GM23338 (cell line): ENCODE measurements around the gene RUBCN. TPM values are rescaled to one million over a fixed set of nuclear protein-coding genes. Genes with fewer than 3 reads are reported as not detected.

Experiments
- ATAC-seq: fragments of 200-7000 bp; cut with Tn5 transposase; 3 replicates; pipeline ENCODE4 v1.9.1; 2020
- DNase-seq: peaks from one replicate; pipeline ENCODE4 v3.0.0-alpha.2; 2015; ENCODE audit warnings: low spot score
- H2AFZ ChIP-seq: fragments of 200-600 bp; sonication (generic); 2 replicates; pipeline ENCODE4 v1.8.0; 2016; ENCODE audit warnings: antibody characterized with exemption, mild to moderate bottlenecking, moderate library complexity
- H3F3A ChIP-seq: fragments of 200-600 bp; sonication (generic); replicated peaks from 2 replicates; pipeline ENCODE4 v1.8.0; 2017; ENCODE audit warnings: antibody characterized with exemption, mixed run types, low read depth
- H3K27ac ChIP-seq: fragments of 200-600 bp; sonication (generic); 2 replicates; pipeline ENCODE4 v1.6.1; 2016; ENCODE audit warnings: low read depth
- H3K27me3 ChIP-seq: fragments of 200-600 bp; sonication (generic); 2 replicates; pipeline ENCODE4 v1.8.0; 2016; ENCODE audit warnings: mild to moderate bottlenecking, mixed run types, moderate library complexity; ENCODE audit not compliant: insufficient read depth
- H3K36me3 ChIP-seq: fragments of 200-600 bp; sonication (generic); 2 replicates; pipeline ENCODE4 v1.8.0; 2016; ENCODE audit warnings: mild to moderate bottlenecking; ENCODE audit not compliant: insufficient read depth
- H3K4me1 ChIP-seq: fragments of 200-600 bp; sonication (generic); 2 replicates; pipeline ENCODE4 v1.8.0; 2016; ENCODE audit warnings: mild to moderate bottlenecking, moderate library complexity; ENCODE audit not compliant: insufficient read depth
- H3K4me2 ChIP-seq: fragments of 200-600 bp; sonication (generic); 2 replicates; pipeline ENCODE4 v1.7.1; 2017; ENCODE audit warnings: mixed run types
- H3K4me3 ChIP-seq: fragments of 200-600 bp; sonication (generic); 2 replicates; pipeline ENCODE4 v1.6.1; 2016; ENCODE audit warnings: mixed run types
- H3K79me2 ChIP-seq: fragments of 200-600 bp; sonication (generic); replicated peaks from 2 replicates; pipeline ENCODE4 v1.8.0; 2017; ENCODE audit warnings: mild to moderate bottlenecking; ENCODE audit not compliant: insufficient read depth
- H3K9me2 ChIP-seq: fragments of 200-600 bp; sonication (generic); 2 replicates; pipeline ENCODE4 v1.8.0; 2017; ENCODE audit not compliant: insufficient read depth
- H4K20me1 ChIP-seq: fragments of 200-600 bp; sonication (generic); replicated peaks from 2 replicates; pipeline ENCODE4 v1.8.0; 2017; ENCODE audit warnings: mild to moderate bottlenecking; ENCODE audit not compliant: insufficient read depth
- H3K27ac Mint-ChIP-seq: 2 replicates; pipeline ENCODE4 v1.8.0; 2020; ENCODE audit warnings: inconsistent platforms, mild to moderate bottlenecking, moderate library complexity, mixed read lengths
- H3K27me3 Mint-ChIP-seq: 3 replicates; pipeline ENCODE4 v1.8.0; 2022; ENCODE audit warnings: low read depth, mild to moderate bottlenecking, moderate library complexity, mixed read lengths, inconsistent platforms; ENCODE audit not compliant: insufficient read depth, poor library complexity
- H3K36me3 Mint-ChIP-seq: 3 replicates; pipeline ENCODE4 v1.8.0; 2021; ENCODE audit warnings: low read depth, mild to moderate bottlenecking, inconsistent platforms, moderate library complexity, mixed read lengths
- H3K4me1 Mint-ChIP-seq: 3 replicates; pipeline ENCODE4 v1.8.0; 2020; ENCODE audit warnings: mild to moderate bottlenecking, inconsistent platforms, mixed read lengths
- H3K4me3 Mint-ChIP-seq: 3 replicates; pipeline ENCODE4 v1.8.0; 2021; ENCODE audit warnings: moderate library complexity, mild to moderate bottlenecking, inconsistent platforms, mixed read lengths
- H3K9me3 Mint-ChIP-seq: 3 replicates; pipeline ENCODE4 v1.8.0; 2020; ENCODE audit warnings: moderate library complexity, mild to moderate bottlenecking, inconsistent platforms, mixed read lengths
- CREB1 ChIP-seq: fragments of 250-450 bp; sonication (Bioruptor Pico); IDR thresholded peaks from 2 replicates; pipeline ENCODE4 v1.5.0; 2020; ENCODE audit warnings: low read depth, mild to moderate bottlenecking, moderate library complexity
- JUNB ChIP-seq: IDR thresholded peaks from one replicate; pipeline ENCODE4 v1.6.1; 2016; ENCODE audit warnings: antibody characterized with exemption; ENCODE audit not compliant: unreplicated experiment
- NANOG ChIP-seq: IDR thresholded peaks from 2 replicates; pipeline ENCODE4 v1.6.1; 2016; ENCODE audit warnings: antibody characterized with exemption, borderline replicate concordance
- POLR2AphosphoS5 ChIP-seq: IDR thresholded peaks from 2 replicates; pipeline ENCODE4 v1.6.1; 2016; ENCODE audit warnings: antibody characterized with exemption, low read depth
- STAT1 ChIP-seq: IDR thresholded peaks from one replicate; pipeline ENCODE4 v1.6.1; 2016; ENCODE audit warnings: antibody characterized with exemption; ENCODE audit not compliant: unreplicated experiment
- ZNF331 ChIP-seq: fragments of 250-450 bp; sonication (Bioruptor Pico); IDR thresholded peaks from 2 replicates; pipeline ENCODE4 v1.5.0; 2020; ENCODE audit warnings: low read depth, mild to moderate bottlenecking, moderate library complexity
- polyA plus RNA-seq: library from polyadenylated mRNA; unstranded; fragments of >200 nt; fragmentation: Nextera tagmentation; extraction: Ambion mirVana; gene quantifications from 2 replicates; pipeline ENCODE4 v1.2.1, GENCODE V29; 2016
- total RNA-seq: library from RNA; depleted of rRNA; stranded (reverse); fragments of >200 nt; shearing (Covaris generic); gene quantifications from 2 replicates; pipeline ENCODE4 v1.2.3, GENCODE V29; 2014
- TF ChIP-seq, protein P1 (sequence below): fragments of 250-450 bp; sonication (Bioruptor Pico); IDR thresholded peaks from 2 replicates; pipeline ENCODE4 v1.5.0; 2020; ENCODE audit warnings: mild to moderate bottlenecking, moderate library complexity
- TF ChIP-seq, protein P2 (sequence below), 2 experiments: fragments of 200-600 bp in 1 of 2; sonication (generic) in 1 of 2; conservative IDR thresholded peaks; 2 replicates each; pipeline versions ENCODE4 v1.5.1 to v1.6.1; 2016 to 2017; ENCODE audit warnings: antibody characterized with exemption in 2 of 2, low read depth in 2 of 2, mild to moderate bottlenecking in 2 of 2, moderate library complexity in 1 of 2

Gene RUBCN
- total and polyA plus RNA-seq, 2 experiments from 2014 or later = 13.1 to 33.2 TPM

- TF ChIP-seq NANOG (no peak), CREB1 (CRISPR knock-in tag) (no peak), STAT1 (no peak), JUNB (no peak)
- TF ChIP-seq, protein P1, sequence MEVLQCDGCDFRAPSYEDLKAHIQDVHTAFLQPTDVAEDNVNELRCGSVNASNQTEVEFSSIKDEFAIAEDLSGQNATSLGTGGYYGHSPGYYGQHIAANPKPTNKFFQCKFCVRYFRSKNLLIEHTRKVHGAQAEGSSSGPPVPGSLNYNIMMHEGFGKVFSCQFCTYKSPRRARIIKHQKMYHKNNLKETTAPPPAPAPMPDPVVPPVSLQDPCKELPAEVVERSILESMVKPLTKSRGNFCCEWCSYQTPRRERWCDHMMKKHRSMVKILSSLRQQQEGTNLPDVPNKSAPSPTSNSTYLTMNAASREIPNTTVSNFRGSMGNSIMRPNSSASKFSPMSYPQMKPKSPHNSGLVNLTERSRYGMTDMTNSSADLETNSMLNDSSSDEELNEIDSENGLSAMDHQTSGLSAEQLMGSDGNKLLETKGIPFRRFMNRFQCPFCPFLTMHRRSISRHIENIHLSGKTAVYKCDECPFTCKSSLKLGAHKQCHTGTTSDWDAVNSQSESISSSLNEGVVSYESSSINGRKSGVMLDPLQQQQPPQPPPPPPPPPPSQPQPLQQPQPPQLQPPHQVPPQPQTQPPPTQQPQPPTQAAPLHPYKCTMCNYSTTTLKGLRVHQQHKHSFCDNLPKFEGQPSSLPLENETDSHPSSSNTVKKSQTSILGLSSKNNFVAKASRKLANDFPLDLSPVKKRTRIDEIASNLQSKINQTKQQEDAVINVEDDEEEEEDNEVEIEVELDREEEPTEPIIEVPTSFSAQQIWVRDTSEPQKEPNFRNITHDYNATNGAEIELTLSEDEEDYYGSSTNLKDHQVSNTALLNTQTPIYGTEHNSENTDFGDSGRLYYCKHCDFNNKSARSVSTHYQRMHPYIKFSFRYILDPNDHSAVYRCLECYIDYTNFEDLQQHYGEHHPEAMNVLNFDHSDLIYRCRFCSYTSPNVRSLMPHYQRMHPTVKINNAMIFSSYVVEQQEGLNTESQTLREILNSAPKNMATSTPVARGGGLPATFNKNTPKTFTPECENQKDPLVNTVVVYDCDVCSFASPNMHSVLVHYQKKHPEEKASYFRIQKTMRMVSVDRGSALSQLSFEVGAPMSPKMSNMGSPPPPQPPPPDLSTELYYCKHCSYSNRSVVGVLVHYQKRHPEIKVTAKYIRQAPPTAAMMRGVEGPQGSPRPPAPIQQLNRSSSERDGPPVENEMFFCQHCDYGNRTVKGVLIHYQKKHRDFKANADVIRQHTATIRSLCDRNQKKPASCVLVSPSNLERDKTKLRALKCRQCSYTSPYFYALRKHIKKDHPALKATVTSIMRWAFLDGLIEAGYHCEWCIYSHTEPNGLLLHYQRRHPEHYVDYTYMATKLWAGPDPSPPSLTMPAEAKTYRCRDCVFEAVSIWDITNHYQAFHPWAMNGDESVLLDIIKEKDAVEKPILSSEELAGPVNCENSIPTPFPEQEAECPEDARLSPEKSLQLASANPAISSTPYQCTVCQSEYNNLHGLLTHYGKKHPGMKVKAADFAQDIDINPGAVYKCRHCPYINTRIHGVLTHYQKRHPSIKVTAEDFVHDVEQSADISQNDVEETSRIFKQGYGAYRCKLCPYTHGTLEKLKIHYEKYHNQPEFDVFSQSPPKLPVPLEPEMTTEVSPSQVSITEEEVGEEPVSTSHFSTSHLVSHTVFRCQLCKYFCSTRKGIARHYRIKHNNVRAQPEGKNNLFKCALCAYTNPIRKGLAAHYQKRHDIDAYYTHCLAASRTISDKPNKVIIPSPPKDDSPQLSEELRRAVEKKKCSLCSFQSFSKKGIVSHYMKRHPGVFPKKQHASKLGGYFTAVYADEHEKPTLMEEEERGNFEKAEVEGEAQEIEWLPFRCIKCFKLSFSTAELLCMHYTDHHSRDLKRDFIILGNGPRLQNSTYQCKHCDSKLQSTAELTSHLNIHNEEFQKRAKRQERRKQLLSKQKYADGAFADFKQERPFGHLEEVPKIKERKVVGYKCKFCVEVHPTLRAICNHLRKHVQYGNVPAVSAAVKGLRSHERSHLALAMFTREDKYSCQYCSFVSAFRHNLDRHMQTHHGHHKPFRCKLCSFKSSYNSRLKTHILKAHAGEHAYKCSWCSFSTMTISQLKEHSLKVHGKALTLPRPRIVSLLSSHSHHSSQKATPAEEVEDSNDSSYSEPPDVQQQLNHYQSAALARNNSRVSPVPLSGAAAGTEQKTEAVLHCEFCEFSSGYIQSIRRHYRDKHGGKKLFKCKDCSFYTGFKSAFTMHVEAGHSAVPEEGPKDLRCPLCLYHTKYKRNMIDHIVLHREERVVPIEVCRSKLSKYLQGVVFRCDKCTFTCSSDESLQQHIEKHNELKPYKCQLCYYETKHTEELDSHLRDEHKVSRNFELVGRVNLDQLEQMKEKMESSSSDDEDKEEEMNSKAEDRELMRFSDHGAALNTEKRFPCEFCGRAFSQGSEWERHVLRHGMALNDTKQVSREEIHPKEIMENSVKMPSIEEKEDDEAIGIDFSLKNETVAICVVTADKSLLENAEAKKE = no peak
These were observed 9.5 kb upstream of the RUBCN start (continued) for GRCh38 chr3:197746209-197746608.

DNA sequence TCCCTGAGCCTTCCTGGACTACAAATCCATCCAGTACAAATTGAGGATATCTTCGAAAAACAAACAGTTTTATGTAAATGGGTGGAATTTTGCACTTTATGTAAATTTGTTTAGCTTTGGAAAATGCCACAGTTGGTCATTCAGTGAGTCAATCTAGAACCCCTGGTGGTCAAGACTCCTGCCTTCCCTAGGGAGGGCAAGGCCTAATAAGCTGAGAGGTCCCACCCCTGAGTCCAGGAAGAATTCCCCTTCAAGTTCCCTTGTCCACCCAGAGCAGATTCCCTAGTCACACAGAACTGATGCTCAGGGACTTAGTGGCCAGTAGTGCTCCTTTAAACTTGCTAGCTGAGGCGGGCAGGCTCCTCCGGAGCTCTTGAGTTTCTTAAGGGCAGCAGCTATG is 6.1 kb upstream of the RUBCN start:
- Mint-ChIP-seq H3K27ac (no peak overlapping the region), H3K9me3 (no peaks in the 10 kb centered on the region), H3K4me3 (no peak overlapping the region), H3K27me3 (peaks cover 4% of the 10 kb centered on the region), H3K4me1 (peaks cover 13% of the 10 kb centered on the region), H3K36me3 (no peaks in the 10 kb centered on the region)
- DNase-seq = no peak
- no peak; the same call in 2 of the 3 replicates for ATAC-seq
- Histone ChIP-seq H4K20me1 (no peaks in the 10 kb centered on the region), H3K9me2 (no peaks in the 10 kb centered on the region), H3K27me3 (peaks cover 3% of the 10 kb centered on the region; the same call in 1 of the 2 replicates), H3K4me1 (peaks cover 14% of the 10 kb centered on the region), H3K79me2 (no peaks in the 10 kb centered on the region), H3F3A (peaks cover 5% of the 10 kb centered on the region; the same call in 1 of the 2 replicates), H3K4me3 (no peak overlapping the region), H2AFZ (no peak overlapping the region), H3K27ac (no peak overlapping the region), H3K36me3 (no peaks in the 10 kb centered on the region), H3K4me2 (no peak overlapping the region)
- TF ChIP-seq NANOG (no peak), CREB1 (CRISPR knock-in tag) (no peak), ZNF331 (no peak), POLR2AphosphoS5 (no peak)
- TF ChIP-seq, protein P1 = no peak
- TF ChIP-seq, protein P2, sequence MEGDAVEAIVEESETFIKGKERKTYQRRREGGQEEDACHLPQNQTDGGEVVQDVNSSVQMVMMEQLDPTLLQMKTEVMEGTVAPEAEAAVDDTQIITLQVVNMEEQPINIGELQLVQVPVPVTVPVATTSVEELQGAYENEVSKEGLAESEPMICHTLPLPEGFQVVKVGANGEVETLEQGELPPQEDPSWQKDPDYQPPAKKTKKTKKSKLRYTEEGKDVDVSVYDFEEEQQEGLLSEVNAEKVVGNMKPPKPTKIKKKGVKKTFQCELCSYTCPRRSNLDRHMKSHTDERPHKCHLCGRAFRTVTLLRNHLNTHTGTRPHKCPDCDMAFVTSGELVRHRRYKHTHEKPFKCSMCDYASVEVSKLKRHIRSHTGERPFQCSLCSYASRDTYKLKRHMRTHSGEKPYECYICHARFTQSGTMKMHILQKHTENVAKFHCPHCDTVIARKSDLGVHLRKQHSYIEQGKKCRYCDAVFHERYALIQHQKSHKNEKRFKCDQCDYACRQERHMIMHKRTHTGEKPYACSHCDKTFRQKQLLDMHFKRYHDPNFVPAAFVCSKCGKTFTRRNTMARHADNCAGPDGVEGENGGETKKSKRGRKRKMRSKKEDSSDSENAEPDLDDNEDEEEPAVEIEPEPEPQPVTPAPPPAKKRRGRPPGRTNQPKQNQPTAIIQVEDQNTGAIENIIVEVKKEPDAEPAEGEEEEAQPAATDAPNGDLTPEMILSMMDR (conservative IDR thresholded peaks at IDR 0.05; ENCODE audit: low read depth in 2 of 2) = no peak
